Panc1 (cell line): ENCODE measurements around the gene SYPL2. TPM values are rescaled to one million over a fixed set of nuclear protein-coding genes. Genes with fewer than 3 reads are reported as not detected.

Source experiments
- ATAC-seq: fragments of 200-7000 bp; cut with Tn5 transposase; 2 replicates; pipeline ENCODE4 v1.9.1; 2020; ENCODE audit warnings: mild to moderate bottlenecking, moderate library complexity
- Bru-seq: library from RNA; stranded (reverse); fragments of 400-500 nt; gene quantifications from one replicate; lab custom pipeline; 2021; lab: Mats Ljungman, UMichigan
- BruChase-seq, 2 experiments: library from RNA; stranded (reverse); fragments of 400-500 nt; gene quantifications; one replicate each; lab custom pipeline; 2021; lab: Mats Ljungman, UMichigan
- BruUV-seq: library from RNA; stranded (reverse); fragments of 400-500 nt; replicated peaks from 2 replicates; lab custom pipeline; 2021; lab: Mats Ljungman, UMichigan
- CTCF ChIA-PET: fragments of 300-600 bp; sonication (Branson Sonifier 250); formaldehyde crosslinking; loops from one replicate; lab custom pipeline; 2022; ENCODE audit warnings: antibody characterized with exemption; lab: Charles Lee
- POLR2A ChIA-PET: fragments of 300-600 bp; sonication (Branson Sonifier 250); formaldehyde crosslinking; loops from one replicate; lab custom pipeline; 2022; ENCODE audit warnings: antibody characterized with exemption; lab: Charles Lee
- DNase-seq: peaks from one replicate; pipeline ENCODE4 v3.0.0-alpha.2; 2010; ENCODE audit warnings: low read depth, low spot score
- H3K27ac ChIP-seq: 2 replicates; pipeline ENCODE4 v1.5.1; 2011; ENCODE audit warnings: mild to moderate bottlenecking, low read length, inconsistent platforms
- H3K27me3 ChIP-seq: fragments of 200-500 bp; sonication (Bioruptor generic); 2 replicates; pipeline ENCODE4 v1.6.0; 2014; ENCODE audit warnings: low read length, inconsistent platforms; ENCODE audit not compliant: control insufficient read depth, insufficient read depth
- H3K36me3 ChIP-seq: fragments of 200-500 bp; sonication (Bioruptor generic); 2 replicates; pipeline ENCODE4 v1.5.1; 2014; ENCODE audit warnings: inconsistent platforms, mild to moderate bottlenecking, low read length, moderate library complexity; ENCODE audit not compliant: control insufficient read depth, insufficient read depth
- H3K4me1 ChIP-seq: 2 replicates; pipeline ENCODE4 v1.5.1; 2011; ENCODE audit warnings: inconsistent platforms, mild to moderate bottlenecking, low read length, moderate library complexity; ENCODE audit not compliant: control insufficient read depth, insufficient read depth
- H3K4me3 ChIP-seq, 2 experiments: 2 replicates each; pipeline ENCODE4 v1.5.1; 2011 to 2012; ENCODE audit warnings: low read depth in 2 of 2, low read length in 2 of 2, mild to moderate bottlenecking in 2 of 2, inconsistent platforms in 1 of 2, moderate library complexity in 1 of 2
- H3K9me3 ChIP-seq: fragments of 200-500 bp; sonication (Bioruptor generic); 2 replicates; pipeline ENCODE4 v1.5.1; 2014; ENCODE audit warnings: low read depth, mild to moderate bottlenecking, inconsistent platforms, low read length, moderate library complexity; ENCODE audit not compliant: control insufficient read depth, insufficient read depth
- CTCF ChIP-seq: fragments of 450-650 bp; IDR thresholded peaks from 2 replicates; pipeline ENCODE4 v1.5.1; 2017; ENCODE audit warnings: mild to moderate bottlenecking
- POLR2AphosphoS5 ChIP-seq: IDR thresholded peaks from 2 replicates; pipeline ENCODE4 v1.6.1; 2012; ENCODE audit warnings: mild to moderate bottlenecking, low read depth, low read length, moderate library complexity
- REST ChIP-seq, 2 experiments: IDR thresholded peaks; 2 replicates each; pipeline ENCODE4 v1.6.1; 2011 to 2012; ENCODE audit warnings: low read depth in 2 of 2, control low read depth in 1 of 2, low read length in 1 of 2, mild to moderate bottlenecking in 1 of 2, moderate library complexity in 1 of 2; ENCODE audit not compliant: insufficient read depth in 1 of 2
- SIN3A ChIP-seq: IDR thresholded peaks from 2 replicates; pipeline ENCODE4 v1.6.1; 2012; ENCODE audit warnings: low read depth, mild to moderate bottlenecking, low read length, moderate library complexity, borderline replicate concordance; ENCODE audit not compliant: insufficient read depth
- TCF7L2 ChIP-seq: IDR thresholded peaks from 2 replicates; pipeline ENCODE4 v1.6.1; 2011; ENCODE audit warnings: mild to moderate bottlenecking, low read depth, low read length, inconsistent platforms
- in situ Hi-C: cut with HindIII; loops from 2 replicates; pipeline ENCODE4 v1.10.0; 2016; ENCODE audit warnings: low sequenced_read_pairs, low pct_unique_long_range_greater_than_20kb
- intact Hi-C: fragments of 100-400 bp; cut with micrococcal nuclease; formaldehyde crosslinking; loops from one replicate; pipeline ENCODE4 v1.10.0; 2022; ENCODE audit not compliant: unreplicated experiment
- long read RNA-seq: library from polyadenylated mRNA; unstranded; transcript quantifications from one replicate; pipeline ENCODE4 v2.0.0, GENCODE V29; 2021; ENCODE audit not compliant: unreplicated experiment
- polyA plus RNA-seq: library from polyadenylated mRNA; unstranded; fragments of >200 nt; gene quantifications from one replicate; pipeline ENCODE4 v1.2.1, GENCODE V29; 2012; ENCODE audit warnings: missing spikeins; ENCODE audit not compliant: insufficient read length
- total RNA-seq: library from RNA; stranded (reverse); gene quantifications from one replicate; pipeline ENCODE4 v1.2.1, GENCODE V29; 2021; ENCODE audit not compliant: unreplicated experiment

Gene SYPL2
- total RNA-seq = 0.74 TPM
- polyA plus RNA-seq = 0.40 TPM
- percentile 30 among the genes with signal in this experiment for Bru-seq, nascent RNA
- percentile 39 among the genes with signal in this experiment for BruChase-seq, experiment 1, labeled RNA remaining after a 2-hour chase
- BruChase-seq, experiment 2, labeled RNA remaining after a 6-hour chase = percentile 43 among the genes with signal in this experiment
- long read RNA-seq, partial matches to known transcripts = 0 of 2 reads
- long read RNA-seq, other reads (novel, unspliced or antisense) = 2 of 2 reads

GRCh38 chr1:109466452-109467300 is at the start of gene SYPL2:
Gene SYPL2, plus strand, starts transcription at chr1:109466546. Its CDS starts 298 bp downstream, at chr1:109466844.
- Histone ChIP-seq H3K4me3 (peak within 1 kb of the TSS; percentile 43 to 52), H3K36me3 (no peaks in the 10 kb centered on the region), H3K4me1 (no peaks in the 10 kb centered on the region), H3K27me3 (peaks cover 20% of the 10 kb centered on the region), H3K27ac (0 out of 2 replicates have a peak within 1 kb of the TSS, but pooled peaks have one; percentile 23), H3K9me3 (no peaks in the 10 kb centered on the region)
- no TSS peak for BruUV-seq
- DNase-seq (no peak), ATAC-seq (peak; percentile 87)
- in situ Hi-C loops = no loop called here
- ChIA-PET CTCF (no interaction called here), POLR2A (no interaction called here)
- intact Hi-C loops = no loop called here
- TF ChIP-seq TCF7L2 (no peak), CTCF (peak; percentile 18; the same call in 1 of the 2 replicates), SIN3A (no peak), REST (IDR thresholded peaks at IDR 0.05; ENCODE audit: insufficient read depth in 1 of 2, low read depth in 2 of 2, low read length in 1 of 2) (no peak)

- no peak for DNase-seq
- H3K4me1 ChIP-seq = peaks cover 10% of the 10 kb centered on the region
- no peak for ATAC-seq
- no peak overlapping the region for H3K27ac ChIP-seq
- intact Hi-C loops (no loop called here), in situ Hi-C loops (no loop called here)
- ChIA-PET POLR2A (no interaction called here), CTCF (no interaction called here)
- H3K4me3 ChIP-seq = no peak overlapping the region
- H3K36me3 ChIP-seq = peaks cover 9% of the 10 kb centered on the region
- TF ChIP-seq CTCF = no peak
- no peak for TF ChIP-seq TCF7L2
- no peak for TF ChIP-seq SIN3A
- TF ChIP-seq POLR2AphosphoS5 = no peak
- no peaks in the 10 kb centered on the region for H3K27me3 ChIP-seq
- no peaks in the 10 kb centered on the region for H3K9me3 ChIP-seq
- BruUV-seq = TSS peak; percentile 51
These were observed 42.8 kb upstream of the SYPL2 start for GRCh38 chr1:109423498-109423897.
